H1 (cell line): ENCODE measurements around the gene GPR39. TPM values are rescaled to one million over a fixed set of nuclear protein-coding genes. Genes with fewer than 3 reads are reported as not detected.

Experiments
- ASH2L ChIP-seq: fragments of 200-600, 300-600 bp; sonication (generic); IDR thresholded peaks from one replicate; pipeline ENCODE4 v1.7.1; 2017; ENCODE audit warnings: low read length
- CHD7 ChIP-seq: fragments of 300-600 bp; sonication (generic); IDR thresholded peaks from 2 replicates; pipeline ENCODE4 v1.7.1; 2012; ENCODE audit warnings: low read length, moderate library complexity, mild to moderate bottlenecking, inconsistent platforms; ENCODE audit not compliant: insufficient replicate concordance
- E2F6 ChIP-seq: IDR thresholded peaks from 2 replicates; pipeline ENCODE4 v1.6.1; 2012; ENCODE audit warnings: inconsistent platforms
- HDAC6 ChIP-seq: IDR thresholded peaks from one replicate; pipeline ENCODE4 v1.7.1; 2012; ENCODE audit warnings: low read depth, mild to moderate bottlenecking, inconsistent platforms, low read length, moderate library complexity
- NANOG ChIP-seq: IDR thresholded peaks from 2 replicates; pipeline ENCODE4 v1.6.1; 2011; ENCODE audit warnings: low read length, low read depth, mild to moderate bottlenecking, inconsistent platforms; ENCODE audit not compliant: insufficient read depth, poor library complexity, severe bottlenecking
- POLR2AphosphoS5 ChIP-seq: IDR thresholded peaks from 2 replicates; pipeline ENCODE4 v1.6.1; 2011; ENCODE audit warnings: low read depth, low read length
- polyA plus RNA-seq, 7 experiments: library from polyadenylated mRNA; depleted of rRNA in 3 of 7; stranded (reverse) in 5 of 7; unstranded in 2 of 7; fragments of >200 nt in 5 of 7; fragments of 200-250 nt in 2 of 7; gene quantifications; 1 replicate in 5 of 7; 2 replicates in 1 of 7; 4 replicates in 1 of 7; pipeline versions ENCODE4 v1.2.1 to v1.2.3, GENCODE V29; 2011 to 2013; ENCODE audit warnings: missing spikeins in 2 of 7, mixed read lengths in 2 of 7
- total RNA-seq: library from RNA; stranded (reverse); fragmentation: NEBNext Ultra II Directional; extraction: Animal tissue kit (Norgen Biotek cat#: 25700); gene quantifications from 2 replicates; pipeline ENCODE4 v1.2.1, GENCODE V29; 2021

The GPR39 gene
- total and polyA plus RNA-seq, 2 of the 8 experiments (the other 6 are each of a cell fraction or from before 2014, with no cell fraction given): 0.63 to 2.7 TPM

GRCh38 chr2:132446444-132446843, 29.8 kb downstream of the GPR39 start (continued):
- TF ChIP-seq CHD7: no peak
- TF ChIP-seq NANOG: no peak
- TF ChIP-seq POLR2AphosphoS5: no peak
- TF ChIP-seq HDAC6: no peak
- no peak for TF ChIP-seq ASH2L
- no peak for TF ChIP-seq E2F6
